Measurements from ENCODE around the gene CAD.

- no peak for TF ChIP-seq CTCF (IDR thresholded peaks at IDR 0.05)
- no peak for TF ChIP-seq POLR2A (IDR thresholded peaks at IDR 0.05)
Observed at GRCh38 chr2:27270131-27270530, 53.0 kb downstream of the CAD start.

Data from uterus (tissue), 2 donors.